OCI-LY7 (cell line): ENCODE results near the gene AP3M1. TPM values are rescaled to one million over a fixed set of nuclear protein-coding genes. Genes with fewer than 3 reads are reported as not detected.
A peak's percentile ranks its signal among the peaks of the same experiment; 100 is the strongest.

Experiments used
- BruUV-seq: library from RNA; stranded (reverse); fragments of 400-500 nt; replicated peaks from 2 replicates; lab custom pipeline; 2021; lab: Mats Ljungman, UMichigan
- CTCF ChIA-PET: fragments of 300-600 bp; sonication (Branson Sonifier 250); formaldehyde crosslinking; loops from one replicate; lab custom pipeline; 2022; ENCODE audit warnings: antibody characterized with exemption; ENCODE audit not compliant: unreplicated experiment; lab: Charles Lee
- POLR2A ChIA-PET: fragments of 300-600 bp; sonication (Branson Sonifier 250); formaldehyde crosslinking; loops from one replicate; lab custom pipeline; 2022; ENCODE audit warnings: antibody characterized with exemption; lab: Charles Lee
- DNase-seq: peaks from one replicate; pipeline ENCODE4 v3.0.0-alpha.2; 2015; ENCODE audit warnings: low spot score
- H2AFZ ChIP-seq: fragments of 200-600 bp; sonication (generic), shearing (Covaris generic); 2 replicates; pipeline ENCODE4 v1.6.1; 2014; ENCODE audit warnings: mild to moderate bottlenecking, antibody characterized with exemption, low read length, moderate library complexity
- H3K27ac ChIP-seq: fragments of 200-600 bp; sonication (generic); 2 replicates; pipeline ENCODE4 v1.5.1; 2014; ENCODE audit warnings: mixed run types, low read depth, mild to moderate bottlenecking, moderate library complexity, low read length, inconsistent platforms; ENCODE audit not compliant: poor library complexity, severe bottlenecking
- H3K36me3 ChIP-seq: fragments of 200-600 bp; sonication (generic); 2 replicates; pipeline ENCODE4 v1.6.1; 2014; ENCODE audit warnings: mild to moderate bottlenecking, antibody characterized with exemption, low read length, moderate library complexity, mixed read lengths; ENCODE audit not compliant: insufficient read depth
- H3K4me1 ChIP-seq: fragments of 200-600 bp; sonication (generic); 2 replicates; pipeline ENCODE4 v1.5.1; 2014; ENCODE audit warnings: mild to moderate bottlenecking, low read length; ENCODE audit not compliant: insufficient read depth, poor library complexity, severe bottlenecking
- H3K4me2 ChIP-seq: fragments of 200-600 bp; sonication (generic); 2 replicates; pipeline ENCODE4 v1.6.1; 2014; ENCODE audit warnings: mild to moderate bottlenecking, low read length
- H3K4me3 ChIP-seq: fragments of 200-600 bp; sonication (generic); 2 replicates; pipeline ENCODE4 v1.5.1; 2014; ENCODE audit warnings: mild to moderate bottlenecking, low read depth, low read length; ENCODE audit not compliant: poor library complexity, severe bottlenecking
- H3K79me2 ChIP-seq: fragments of 200-600 bp; sonication (generic); 2 replicates; pipeline ENCODE4 v1.6.1; 2016; ENCODE audit warnings: low read depth, mild to moderate bottlenecking, low read length, moderate library complexity, mixed read lengths; ENCODE audit not compliant: insufficient read depth
- H3K9me2 ChIP-seq: fragments of 200-600 bp; sonication (generic); 2 replicates; pipeline ENCODE4 v1.6.1; 2016; ENCODE audit warnings: mild to moderate bottlenecking, low read length, mixed read lengths; ENCODE audit not compliant: insufficient read depth
- H3K9me3 ChIP-seq: fragments of 200-600 bp; sonication (generic); 2 replicates; pipeline ENCODE4 v1.6.1; 2014; ENCODE audit warnings: mild to moderate bottlenecking, mixed run types, low read length, mixed read lengths
- H4K20me1 ChIP-seq: fragments of 200-600 bp; sonication (generic); 2 replicates; pipeline ENCODE4 v1.6.1; 2014; ENCODE audit warnings: mild to moderate bottlenecking, antibody characterized with exemption, low read length, moderate library complexity, mixed read lengths; ENCODE audit not compliant: insufficient read depth
- CTCF ChIP-seq: fragments of 200-600 bp; sonication (generic); conservative IDR thresholded peaks from 2 replicates; pipeline ENCODE4 v1.5.1; 2014; ENCODE audit warnings: mild to moderate bottlenecking, antibody characterized with exemption, low read length, moderate library complexity, mixed read lengths
- EZH2phosphoT487 ChIP-seq: fragments of 200-600 bp; sonication (generic); IDR thresholded peaks from 2 replicates; pipeline ENCODE4 v1.6.1; 2018; ENCODE audit warnings: low read depth, borderline replicate concordance, mild to moderate bottlenecking, mixed run types, antibody characterized with exemption, low read length, moderate library complexity, mixed read lengths
- intact Hi-C: fragments of 100-400 bp; cut with micrococcal nuclease; formaldehyde crosslinking; loops from one replicate; pipeline ENCODE4 v1.10.0; 2022; ENCODE audit not compliant: unreplicated experiment
- total RNA-seq, 2 experiments: library from RNA; depleted of rRNA in 1 of 2; stranded (reverse); fragments of >200 nt in 1 of 2; shearing (Covaris generic) in 1 of 2; gene quantifications; 2 replicates each; pipeline ENCODE4 v1.2.3, GENCODE V29; 2014 to 2022

AP3M1 gene
- total RNA-seq, 2 experiments from 2014 or later = 35.5 to 54.2 TPM

DNA sequence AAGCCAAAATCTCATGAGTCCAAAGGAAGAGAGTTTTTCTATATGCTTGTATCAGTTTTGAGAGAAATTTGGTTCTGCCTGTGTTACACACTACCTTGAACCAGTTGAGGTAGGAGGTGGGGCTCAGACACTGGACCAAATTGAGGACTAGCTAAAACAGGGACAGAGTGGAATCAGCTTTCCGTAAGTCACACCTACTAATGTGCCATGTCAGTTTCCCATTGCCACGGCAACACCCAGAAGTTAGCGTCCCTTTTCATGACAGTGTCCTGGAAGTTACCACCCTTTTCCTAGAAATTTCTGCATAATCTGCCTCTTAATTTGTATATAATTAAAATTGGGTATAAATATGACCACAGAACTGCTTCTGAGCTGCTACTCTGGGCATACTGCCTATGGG is 9.4 kb upstream of the AP3M1 start:
- CTCF ChIA-PET = no interaction called here
- no peaks in the 10 kb centered on the region; the same call in 1 of the 2 replicates for H3K36me3 ChIP-seq
- intact Hi-C loops = no loop called here
- no peaks in the 10 kb centered on the region for H3K9me3 ChIP-seq
- H2AFZ ChIP-seq = no peak overlapping the region
- TF ChIP-seq CTCF = no peak
- TF ChIP-seq EZH2phosphoT487 = no peak
- BruUV-seq = no TSS peak
- H3K4me1 ChIP-seq = peaks cover 31% of the 10 kb centered on the region
- no peak for DNase-seq
- H3K4me3 ChIP-seq = no peak overlapping the region
- peaks cover 3% of the 10 kb centered on the region; the same call in 1 of the 2 replicates for H3K79me2 ChIP-seq
- no peak overlapping the region for H3K27ac ChIP-seq
- H4K20me1 ChIP-seq = no peaks in the 10 kb centered on the region; the same call in 1 of the 2 replicates
- POLR2A ChIA-PET = no interaction called here
- no peaks in the 10 kb centered on the region for H3K9me2 ChIP-seq
- no peak overlapping the region for H3K4me2 ChIP-seq

- H3K36me3 ChIP-seq = no peaks in the 10 kb centered on the region; the same call in 1 of the 2 replicates
- no peak for TF ChIP-seq EZH2phosphoT487
- TF ChIP-seq CTCF = no peak
- peaks cover 28% of the 10 kb centered on the region for H3K4me1 ChIP-seq
- no peak overlapping the region for H3K4me3 ChIP-seq
- no TSS peak for BruUV-seq
- H3K9me2 ChIP-seq = no peaks in the 10 kb centered on the region
- no peaks in the 10 kb centered on the region; the same call in 1 of the 2 replicates for H4K20me1 ChIP-seq
- H3K4me2 ChIP-seq = 0 out of 2 replicates have a peak overlapping the region, but pooled peaks have one; percentile 0
- peaks cover 22% of the 10 kb centered on the region for H3K79me2 ChIP-seq
- CTCF ChIA-PET = no interaction called here
- no peak overlapping the region for H3K27ac ChIP-seq
- H3K9me3 ChIP-seq = no peaks in the 10 kb centered on the region
- intact Hi-C loops = no loop called here
- DNase-seq = peak; percentile 35
- POLR2A ChIA-PET = interaction anchor here (0.9 to 1.5 kb wide), 3 partner anchors 10 to 31 kb away, joined by 3 to 6 read pairs (median 4); no protein-coding TSS in a partner anchor
- H2AFZ ChIP-seq = no peak overlapping the region
Measured at GRCh38 chr10:74156919-74157289, 6.3 kb upstream of the AP3M1 start.

DNA sequence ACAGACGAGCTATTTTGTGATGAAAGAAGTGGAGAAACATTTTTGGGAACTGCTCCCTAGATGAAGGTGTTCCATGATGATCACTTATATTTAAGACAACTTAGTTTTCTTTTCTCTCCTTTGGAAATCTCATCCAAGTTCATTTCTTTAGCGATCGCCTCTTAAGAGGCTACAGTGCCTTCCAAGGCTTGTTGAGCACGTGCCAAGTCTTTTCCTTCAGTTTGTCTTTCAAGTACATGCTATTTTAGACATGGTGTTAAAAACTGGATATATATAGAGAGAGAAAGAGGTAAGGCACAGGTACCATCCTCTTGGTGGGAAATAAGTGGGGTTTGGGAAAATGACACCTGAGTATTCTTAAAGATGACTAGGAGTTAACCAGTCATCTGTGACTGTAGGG is 3.0 kb upstream of the AP3M1 start:
- Histone ChIP-seq H3K4me2 (peak overlapping the region; percentile 97), H3K36me3 (no peaks in the 10 kb centered on the region), H3K4me3 (no peak overlapping the region), H3K9me3 (no peaks in the 10 kb centered on the region), H3K27ac (no peak overlapping the region), H2AFZ (no peak overlapping the region), H3K9me2 (no peaks in the 10 kb centered on the region), H4K20me1 (no peaks in the 10 kb centered on the region), H3K4me1 (peaks cover 36% of the 10 kb centered on the region), H3K79me2 (peaks cover 43% of the 10 kb centered on the region)
- POLR2A ChIA-PET = interaction anchor here (0.9 to 1.4 kb wide), 2 partner anchors 21 to 23 kb away, joined by 3 read pairs; no protein-coding TSS in a partner anchor
- BruUV-seq = no TSS peak
- no peak for DNase-seq
- CTCF ChIA-PET = no interaction called here
- TF ChIP-seq EZH2phosphoT487 (no peak), CTCF (no peak)
- intact Hi-C loops = loop anchor here (5.0 kb wide), 2 partner anchors 79 to 141 kb away; no protein-coding TSS in a partner anchor
